ENCODE measurements around the gene ZDHHC1. TPM values are rescaled to one million over a fixed set of nuclear protein-coding genes. Genes with fewer than 3 reads are reported as not detected.

ZDHHC1 gene
- total and polyA plus RNA-seq, 4 donors = 0.33 to 1.6 (median 1.1) TPM

DNA sequence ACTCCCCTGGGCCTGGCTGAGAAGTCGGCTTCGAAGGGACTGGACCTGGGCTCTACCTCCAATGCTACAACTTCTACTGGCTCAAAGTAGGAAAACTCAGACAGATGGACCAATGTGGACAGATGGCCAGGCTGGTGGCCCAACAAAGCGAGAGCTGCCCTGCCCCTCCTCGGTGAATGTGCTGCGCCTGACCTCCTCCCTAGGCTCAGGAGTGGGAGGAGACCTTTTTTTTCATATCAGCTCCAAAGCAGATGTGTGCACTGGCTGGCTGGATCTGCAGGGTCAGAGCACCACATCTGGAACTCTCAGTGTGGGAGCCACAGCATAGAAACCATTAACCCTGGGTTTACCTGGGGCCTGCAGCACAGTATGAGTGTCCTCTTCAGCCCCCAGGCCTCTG lies 43.9 kb upstream of the ZDHHC1 start:
- 86% methylated on average over 5 of the region's 5 CpGs for WGBS
- no peak overlapping the region for H3K9ac ChIP-seq (ENCODE audit: low read depth in 1 of 2, low read length in 2 of 2)
- peak; percentile 60 for DNase-seq (ENCODE audit: low spot score)

More for the DNA sequence above, 43.9 kb upstream of the ZDHHC1 start:
- H3K9me3 ChIP-seq (ENCODE audit: control insufficient read depth in 4 of 4, low read length in 3 of 4) = no peaks in the 10 kb centered on the region
- H3K36me3 ChIP-seq (ENCODE audit: control insufficient read depth in 4 of 4, insufficient read depth in 3 of 4, low read depth in 1 of 4, low read length in 3 of 4) = peaks cover 0 to 2% (median 0%) of the 10 kb centered on the region in 4 donors
- H3K27ac ChIP-seq (ENCODE audit: low read depth in 1 of 2, low read length in 2 of 2) = peak overlapping the region in 1 of 2 donors; percentile 25
- peaks cover 21 to 54% (median 38%) of the 10 kb centered on the region in 4 donors for H3K4me1 ChIP-seq (ENCODE audit: control insufficient read depth in 4 of 4, insufficient read depth in 4 of 4, low read length in 3 of 4)
- no peaks in the 10 kb centered on the region for H3K27me3 ChIP-seq (ENCODE audit: control insufficient read depth in 4 of 4, insufficient read depth in 4 of 4, low read length in 3 of 4)
- TF ChIP-seq GABPA (IDR thresholded peaks at IDR 0.05 in 1 of 2, conservative IDR thresholded peaks at IDR 0.05 in 1 of 2) (no peak), TAF1 (conservative IDR thresholded peaks at IDR 0.05) (no peak), FOXA2 (IDR thresholded peaks at IDR 0.05) (no peak), NR2F2 (IDR thresholded peaks at IDR 0.05) (no peak), RAD21 (IDR thresholded peaks at IDR 0.05) (no peak), REST (IDR thresholded peaks at IDR 0.05) (no peak), HNF4A (conservative IDR thresholded peaks at IDR 0.05) (no peak), HNF4G (IDR thresholded peaks at IDR 0.05) (no peak), ATF3 (IDR thresholded peaks at IDR 0.05) (no peak), SP1 (IDR thresholded peaks at IDR 0.05) (no peak), EGR1 (IDR thresholded peaks at IDR 0.05; ENCODE audit: low read depth in 2 of 2) (no peak), RXRA (IDR thresholded peaks at IDR 0.05) (no peak)
- TF ChIP-seq, protein P1, sequence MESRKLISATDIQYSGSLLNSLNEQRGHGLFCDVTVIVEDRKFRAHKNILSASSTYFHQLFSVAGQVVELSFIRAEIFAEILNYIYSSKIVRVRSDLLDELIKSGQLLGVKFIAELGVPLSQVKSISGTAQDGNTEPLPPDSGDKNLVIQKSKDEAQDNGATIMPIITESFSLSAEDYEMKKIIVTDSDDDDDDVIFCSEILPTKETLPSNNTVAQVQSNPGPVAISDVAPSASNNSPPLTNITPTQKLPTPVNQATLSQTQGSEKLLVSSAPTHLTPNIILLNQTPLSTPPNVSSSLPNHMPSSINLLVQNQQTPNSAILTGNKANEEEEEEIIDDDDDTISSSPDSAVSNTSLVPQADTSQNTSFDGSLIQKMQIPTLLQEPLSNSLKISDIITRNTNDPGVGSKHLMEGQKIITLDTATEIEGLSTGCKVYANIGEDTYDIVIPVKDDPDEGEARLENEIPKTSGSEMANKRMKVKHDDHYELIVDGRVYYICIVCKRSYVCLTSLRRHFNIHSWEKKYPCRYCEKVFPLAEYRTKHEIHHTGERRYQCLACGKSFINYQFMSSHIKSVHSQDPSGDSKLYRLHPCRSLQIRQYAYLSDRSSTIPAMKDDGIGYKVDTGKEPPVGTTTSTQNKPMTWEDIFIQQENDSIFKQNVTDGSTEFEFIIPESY (IDR thresholded peaks at IDR 0.05) = no peak
- TF ChIP-seq, protein P2, sequence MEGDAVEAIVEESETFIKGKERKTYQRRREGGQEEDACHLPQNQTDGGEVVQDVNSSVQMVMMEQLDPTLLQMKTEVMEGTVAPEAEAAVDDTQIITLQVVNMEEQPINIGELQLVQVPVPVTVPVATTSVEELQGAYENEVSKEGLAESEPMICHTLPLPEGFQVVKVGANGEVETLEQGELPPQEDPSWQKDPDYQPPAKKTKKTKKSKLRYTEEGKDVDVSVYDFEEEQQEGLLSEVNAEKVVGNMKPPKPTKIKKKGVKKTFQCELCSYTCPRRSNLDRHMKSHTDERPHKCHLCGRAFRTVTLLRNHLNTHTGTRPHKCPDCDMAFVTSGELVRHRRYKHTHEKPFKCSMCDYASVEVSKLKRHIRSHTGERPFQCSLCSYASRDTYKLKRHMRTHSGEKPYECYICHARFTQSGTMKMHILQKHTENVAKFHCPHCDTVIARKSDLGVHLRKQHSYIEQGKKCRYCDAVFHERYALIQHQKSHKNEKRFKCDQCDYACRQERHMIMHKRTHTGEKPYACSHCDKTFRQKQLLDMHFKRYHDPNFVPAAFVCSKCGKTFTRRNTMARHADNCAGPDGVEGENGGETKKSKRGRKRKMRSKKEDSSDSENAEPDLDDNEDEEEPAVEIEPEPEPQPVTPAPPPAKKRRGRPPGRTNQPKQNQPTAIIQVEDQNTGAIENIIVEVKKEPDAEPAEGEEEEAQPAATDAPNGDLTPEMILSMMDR (IDR thresholded peaks at IDR 0.05; ENCODE audit: low read depth, low read length, missing input control) = no peak
- TF ChIP-seq, protein P3, sequence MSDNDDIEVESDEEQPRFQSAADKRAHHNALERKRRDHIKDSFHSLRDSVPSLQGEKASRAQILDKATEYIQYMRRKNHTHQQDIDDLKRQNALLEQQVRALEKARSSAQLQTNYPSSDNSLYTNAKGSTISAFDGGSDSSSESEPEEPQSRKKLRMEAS (IDR thresholded peaks at IDR 0.05) = no peak
- no peak overlapping the region for H3K4me3 ChIP-seq (ENCODE audit: low read depth in 1 of 3, low read length in 3 of 3)
